GM12878 (cell line): Measurements from ENCODE around the gene AK5. TPM values are rescaled to one million over a fixed set of nuclear protein-coding genes. Genes with fewer than 3 reads are reported as not detected.

Source experiments
- ATAC-seq: fragments of 200-7000 bp; cut with Tn5 transposase; 3 replicates; pipeline ENCODE4 v1.9.1; 2020; ENCODE audit warnings: mild to moderate bottlenecking, moderate library complexity
- BruUV-seq: library from RNA; stranded (reverse); fragments of 400-500 nt; replicated peaks from 2 replicates; lab custom pipeline; 2021; lab: Mats Ljungman, UMichigan
- CTCF ChIA-PET: fragments of 300-600 bp; sonication (Branson Sonifier 250); formaldehyde crosslinking; extraction: SDS; loops from one replicate; lab custom pipeline; 2021; ENCODE audit warnings: inconsistent platforms; lab: Yijun Ruan, JAX
- POLR2A ChIA-PET: fragments of 350-600 bp; formaldehyde crosslinking; extraction: SDS; loops from one replicate; lab custom pipeline; 2021; ENCODE audit warnings: inconsistent platforms; lab: Charles Lee
- RAD21 ChIA-PET: fragments of 300-600 bp; sonication (Branson Sonifier 250); formaldehyde crosslinking; loops from one replicate; lab custom pipeline; 2023; ENCODE audit warnings: antibody characterized with exemption; ENCODE audit not compliant: unreplicated experiment; lab: Charles Lee
- SMC1A ChIA-PET: fragments of 300-600 bp; sonication (Branson Sonifier 250); formaldehyde crosslinking; loops from one replicate; lab custom pipeline; 2023; ENCODE audit not compliant: unreplicated experiment, uncharacterized antibody; lab: Charles Lee
- DNase-seq: peaks from one replicate; pipeline ENCODE4 v3.0.0-alpha.2; 2011; ENCODE audit warnings: low read depth, low spot score
- FAIRE-seq: peaks from 3 replicates; lab custom pipeline; 2011; peaks lifted over from hg19 to GRCh38; lab: Jason Lieb, UNC
- H2AFZ ChIP-seq: 2 replicates; pipeline ENCODE4 v1.6.0; 2011; ENCODE audit warnings: low read depth, low read length, control low read depth; ENCODE audit not compliant: control insufficient read depth
- H3K27ac ChIP-seq: 2 replicates; pipeline ENCODE4 v1.5.1; 2011; ENCODE audit warnings: control low read depth; ENCODE audit not compliant: control insufficient read depth, insufficient read depth
- H3K27me3 ChIP-seq, 2 experiments: replicated peaks in 1 of 2; 2 replicates each; pipeline versions ENCODE4 v1.6.0 to v1.6.1; 2011; ENCODE audit warnings: low read length in 1 of 2; ENCODE audit not compliant: control insufficient read depth in 2 of 2, insufficient read depth in 2 of 2
- H3K36me3 ChIP-seq, 2 experiments: 2 replicates each; pipeline ENCODE4 v1.5.1; 2011; ENCODE audit warnings: low read length in 1 of 2; ENCODE audit not compliant: control insufficient read depth in 2 of 2, insufficient read depth in 2 of 2
- H3K4me1 ChIP-seq: 2 replicates; pipeline ENCODE4 v1.6.1; 2011; ENCODE audit warnings: mild to moderate bottlenecking, low read length, moderate library complexity, mixed read lengths; ENCODE audit not compliant: control insufficient read depth, insufficient read depth
- H3K4me2 ChIP-seq: 2 replicates; pipeline ENCODE4 v1.6.0; 2011; ENCODE audit warnings: control low read depth; ENCODE audit not compliant: control insufficient read depth, insufficient read depth
- H3K4me3 ChIP-seq: fragments of 200-600 bp; sonication (generic); 2 replicates; pipeline ENCODE4 v1.5.1; 2016
- H3K79me2 ChIP-seq: 2 replicates; pipeline ENCODE4 v1.6.0; 2011; ENCODE audit warnings: low read length; ENCODE audit not compliant: control insufficient read depth, insufficient read depth
- H3K9ac ChIP-seq: 2 replicates; pipeline ENCODE4 v1.8.0; 2011; ENCODE audit warnings: low read length, control low read depth, mixed read lengths; ENCODE audit not compliant: control insufficient read depth, insufficient read depth
- H3K9me3 ChIP-seq: replicated peaks from 3 replicates; pipeline ENCODE4 v1.5.1; 2011; ENCODE audit warnings: mild to moderate bottlenecking, low read length; ENCODE audit not compliant: control insufficient read depth, insufficient read depth
- H4K20me1 ChIP-seq: 2 replicates; pipeline ENCODE4 v1.6.0; 2011; ENCODE audit not compliant: control insufficient read depth, insufficient read depth
- IKZF2 ChIP-seq, 2 experiments: fragments of 450-650 bp; IDR thresholded peaks; 2 replicates each; pipeline ENCODE4 v1.6.1; 2017; ENCODE audit warnings: mild to moderate bottlenecking in 2 of 2, moderate library complexity in 2 of 2
- MTA2 ChIP-seq: fragments of 450-650 bp; IDR thresholded peaks from 2 replicates; pipeline ENCODE4 v1.6.1; 2016; ENCODE audit warnings: low read depth, mild to moderate bottlenecking, moderate library complexity
- MTA3 ChIP-seq: IDR thresholded peaks from 2 replicates; pipeline ENCODE4 v1.6.1; 2012; ENCODE audit warnings: low read length, inconsistent platforms, borderline replicate concordance
- NR2C1 ChIP-seq: fragments of 450-650 bp; IDR thresholded peaks from 2 replicates; pipeline ENCODE4 v1.6.1; 2017; ENCODE audit warnings: antibody characterized with exemption, mild to moderate bottlenecking, moderate library complexity
- RELA ChIP-seq: fragments of 450-650 bp; IDR thresholded peaks from 2 replicates; pipeline ENCODE4 v1.8.0; 2014; ENCODE audit warnings: borderline replicate concordance; ENCODE audit not compliant: partially characterized antibody
- SP1 ChIP-seq: IDR thresholded peaks from one replicate; pipeline ENCODE4 v1.6.1; 2011; ENCODE audit warnings: low read depth, low read length
- SUPT20H ChIP-seq: IDR thresholded peaks from 2 replicates; pipeline ENCODE4 v1.6.1; 2011; ENCODE audit warnings: low read depth, mild to moderate bottlenecking, low read length, moderate library complexity, borderline replicate concordance; ENCODE audit not compliant: control insufficient read depth
- SUZ12 ChIP-seq: fragments of 200-600 bp; sonication (generic); IDR thresholded peaks from one replicate; pipeline ENCODE4 v1.6.1; 2018; ENCODE audit warnings: antibody characterized with exemption, mild to moderate bottlenecking; ENCODE audit not compliant: unreplicated experiment
- USF2 ChIP-seq: IDR thresholded peaks from 2 replicates; pipeline ENCODE4 v1.6.1; 2011; ENCODE audit warnings: low read depth, low read length, improper control_type of control experiment, borderline replicate concordance
- ZNF384 ChIP-seq: IDR thresholded peaks from 2 replicates; pipeline ENCODE4 v1.6.1; 2012; ENCODE audit warnings: low read depth, mild to moderate bottlenecking, low read length, improper control_type of control experiment, borderline replicate concordance
- ZNF592 ChIP-seq: fragments of 450-650 bp; IDR thresholded peaks from 2 replicates; pipeline ENCODE4 v1.6.1; 2017; ENCODE audit warnings: mild to moderate bottlenecking, moderate library complexity
- WGBS: methylation state at CpG from one replicate; pipeline ENCODE4 v1.1.6; 2016; ENCODE audit warnings: low lambda C conversion rate; ENCODE audit not compliant: insufficient replicate concordance, insufficient coverage; ENCODE audit errors: missing lambda C conversion rate; 5-methylcytosine and 5-hydroxymethylcytosine counted together
- in situ Hi-C: fragments of 300-500 bp; cut with MboI; formaldehyde crosslinking; loops from 9 replicates; pipeline ENCODE4 v1.14.3; 2018; ENCODE audit warnings: mixed read lengths
- intact Hi-C: fragments of 100-400 bp; cut with micrococcal nuclease; formaldehyde crosslinking; loops from one replicate; pipeline ENCODE4 v1.14.2; 2022; ENCODE audit not compliant: unreplicated experiment
- polyA plus RNA-seq, 11 experiments: library from polyadenylated mRNA; depleted of rRNA in 4 of 11; unstranded in 6 of 11; stranded (reverse) in 5 of 11; fragments of >200 nt; fragmentation: Nextera tagmentation in 4 of 11; fragmentation: Illumina TruSeq in 1 of 11; extraction: Ambion mirVana in 4 of 11; extraction: Trizol in 1 of 11; gene quantifications; 1 replicate in 1 of 11; 2 replicates in 10 of 11; pipeline versions ENCODE4 v1.2.1 to v1.2.3, GENCODE V29; 2011 to 2016; ENCODE audit warnings: inconsistent platforms in 2 of 11, missing spikeins in 2 of 11, low read depth in 1 of 11
- total RNA-seq, 4 experiments: library from RNA; depleted of rRNA in 3 of 4; stranded (reverse); fragments of >200 nt in 3 of 4; fragmentation: Illumina TruSeq in 1 of 4; extraction: Trizol in 1 of 4; gene quantifications; 2 replicates each; pipeline versions ENCODE4 v1.2.1 to v1.2.3, GENCODE V29; 2013 to 2021

Gene AK5
- total and polyA plus RNA-seq, 10 of the 15 experiments (the other 5 are each of a cell fraction or from before 2014, with no cell fraction given) = 0.08 to 0.33 TPM; not detected in 8

GRCh38 chr1:77506771-77507170 is 225.0 kb downstream of the AK5 start:
- in situ Hi-C loops = no loop called here
- ChIA-PET RAD21 (no interaction called here), POLR2A (no interaction called here), CTCF (interaction anchor here (1.2 kb wide), 1 partner anchor 27 kb away, joined by 5 read pairs; no protein-coding TSS in a partner anchor), SMC1A (no interaction called here)
- H3K9me3 ChIP-seq = no peaks in the 10 kb centered on the region
- H3K27me3 ChIP-seq = no peaks in the 10 kb centered on the region
- ATAC-seq (no peak), FAIRE-seq (no peak), DNase-seq (no peak)
- no peak overlapping the region for H2AFZ ChIP-seq
- BruUV-seq = no TSS peak
- no peaks in the 10 kb centered on the region for H4K20me1 ChIP-seq
- 31% methylated on average over 4 of the region's 4 CpGs for WGBS
- no peak overlapping the region for H3K4me2 ChIP-seq
- H3K4me1 ChIP-seq = no peaks in the 10 kb centered on the region
- no peaks in the 10 kb centered on the region for H3K79me2 ChIP-seq
- intact Hi-C loops = no loop called here
- TF ChIP-seq SUPT20H (no peak), NR2C1 (no peak), MTA2 (no peak)
- H3K27ac ChIP-seq = no peak overlapping the region
- H3K36me3 ChIP-seq = no peaks in the 10 kb centered on the region
- H3K9ac ChIP-seq = no peak overlapping the region
- H3K4me3 ChIP-seq = no peak overlapping the region

- no TSS peak for BruUV-seq
- POLR2A ChIA-PET = no interaction called here
- Histone ChIP-seq H3K79me2 (no peaks in the 10 kb centered on the region), H3K4me3 (no peak overlapping the region), H4K20me1 (no peaks in the 10 kb centered on the region), H3K4me2 (no peak overlapping the region), H3K27ac (no peak overlapping the region), H3K27me3 (no peaks in the 10 kb centered on the region), H3K9ac (no peak overlapping the region), H3K4me1 (no peaks in the 10 kb centered on the region), H3K9me3 (no peaks in the 10 kb centered on the region), H2AFZ (no peak overlapping the region), H3K36me3 (no peaks in the 10 kb centered on the region)
- in situ Hi-C loops = no loop called here
- no peak for FAIRE-seq
- CTCF ChIA-PET = interaction anchor here (1.0 kb wide), 1 partner anchor 21 kb away, joined by 4 read pairs; no protein-coding TSS in a partner anchor
- RAD21 ChIA-PET = no interaction called here
- SMC1A ChIA-PET = no interaction called here
- ATAC-seq = no peak
- intact Hi-C loops = no loop called here
- 41% methylated on average over 3 of the region's 3 CpGs for WGBS
- DNase-seq = no peak
- TF ChIP-seq ZNF384 (no peak), SP1 (no peak), MTA3 (no peak), ZNF592 (no peak), RELA (no peak), IKZF2 (IDR thresholded peaks at IDR 0.05) (no peak), SUZ12 (no peak), USF2 (no peak)
Observed at GRCh38 chr1:77509051-77509492, 227.3 kb downstream of the AK5 start.
